ENCODE measurements around the gene TMEM132D. TPM values are rescaled to one million over a fixed set of nuclear protein-coding genes. Genes with fewer than 3 reads are reported as not detected.

TMEM132D gene
- total RNA-seq, 1 donor from 2014 or later = 0.19 TPM

DNA sequence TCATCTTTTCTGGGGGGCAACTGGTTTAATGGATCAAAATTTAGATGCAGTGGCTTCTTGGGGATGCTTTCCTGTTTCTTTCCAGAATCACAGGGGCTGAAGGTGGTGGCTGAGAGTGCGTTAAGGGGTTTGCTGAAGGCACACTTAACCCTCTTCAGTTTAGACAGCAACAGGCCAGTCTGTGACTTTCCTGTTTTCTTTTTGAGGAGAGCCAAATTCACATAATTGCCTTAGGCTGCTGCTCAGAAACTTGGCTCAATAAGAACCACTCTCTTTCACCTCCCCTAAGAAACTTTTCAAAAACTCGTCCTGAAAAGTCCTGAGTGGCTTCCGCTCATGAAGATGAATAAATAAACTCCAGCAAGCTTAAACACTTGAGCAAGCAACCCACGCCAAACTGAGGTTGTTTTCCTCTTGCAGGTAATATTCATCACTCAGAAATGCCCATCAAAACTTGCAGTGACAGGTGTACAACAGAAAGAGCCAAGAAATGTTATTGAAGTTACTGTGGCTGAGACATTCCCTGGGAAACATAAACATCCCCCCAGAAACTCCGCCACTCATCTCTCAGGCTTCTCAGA lies 510.4 kb downstream of the TMEM132D start:
- Mint-ChIP-seq H3K27ac (ENCODE audit: unreplicated experiment) (no peak overlapping the region), H3K9me3 (no peaks in the 10 kb centered on the region), H3K36me3 (ENCODE audit: low read depth) (no peaks in the 10 kb centered on the region), H3K4me3 (no peak overlapping the region), H3K27me3 (ENCODE audit: low read depth) (no peaks in the 10 kb centered on the region), H3K4me1 (no peaks in the 10 kb centered on the region)
- DNase-seq (ENCODE audit: low read depth, low spot score) = no peak
- TF ChIP-seq, protein P1, sequence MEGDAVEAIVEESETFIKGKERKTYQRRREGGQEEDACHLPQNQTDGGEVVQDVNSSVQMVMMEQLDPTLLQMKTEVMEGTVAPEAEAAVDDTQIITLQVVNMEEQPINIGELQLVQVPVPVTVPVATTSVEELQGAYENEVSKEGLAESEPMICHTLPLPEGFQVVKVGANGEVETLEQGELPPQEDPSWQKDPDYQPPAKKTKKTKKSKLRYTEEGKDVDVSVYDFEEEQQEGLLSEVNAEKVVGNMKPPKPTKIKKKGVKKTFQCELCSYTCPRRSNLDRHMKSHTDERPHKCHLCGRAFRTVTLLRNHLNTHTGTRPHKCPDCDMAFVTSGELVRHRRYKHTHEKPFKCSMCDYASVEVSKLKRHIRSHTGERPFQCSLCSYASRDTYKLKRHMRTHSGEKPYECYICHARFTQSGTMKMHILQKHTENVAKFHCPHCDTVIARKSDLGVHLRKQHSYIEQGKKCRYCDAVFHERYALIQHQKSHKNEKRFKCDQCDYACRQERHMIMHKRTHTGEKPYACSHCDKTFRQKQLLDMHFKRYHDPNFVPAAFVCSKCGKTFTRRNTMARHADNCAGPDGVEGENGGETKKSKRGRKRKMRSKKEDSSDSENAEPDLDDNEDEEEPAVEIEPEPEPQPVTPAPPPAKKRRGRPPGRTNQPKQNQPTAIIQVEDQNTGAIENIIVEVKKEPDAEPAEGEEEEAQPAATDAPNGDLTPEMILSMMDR (conservative IDR thresholded peaks at IDR 0.05) = no peak

DNA sequence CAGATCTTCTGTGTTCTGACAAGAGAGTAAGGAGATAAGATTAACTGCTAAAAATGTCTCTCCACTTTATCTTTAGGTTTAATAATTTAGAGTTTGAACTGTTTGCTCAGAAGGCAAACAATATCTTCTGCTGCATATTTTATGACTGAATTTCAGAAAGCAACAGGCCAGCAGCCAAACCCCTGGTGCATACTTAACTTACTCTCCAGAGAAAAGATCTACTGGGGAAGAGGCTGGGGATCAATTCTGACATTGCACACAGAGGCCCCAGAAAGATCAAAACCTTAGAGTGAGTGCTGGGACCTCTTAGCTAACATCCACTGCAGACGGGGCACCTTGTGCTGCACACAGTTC lies 518.2 kb downstream of the TMEM132D start:
- TF ChIP-seq, protein P1 (conservative IDR thresholded peaks at IDR 0.05) = no peak
- H3K27ac Mint-ChIP-seq (ENCODE audit: unreplicated experiment) = no peak overlapping the region
- H3K36me3 Mint-ChIP-seq (ENCODE audit: low read depth) = no peaks in the 10 kb centered on the region
- no peaks in the 10 kb centered on the region for H3K4me1 Mint-ChIP-seq
- DNase-seq (ENCODE audit: low read depth, low spot score) = no peak
- H3K4me3 Mint-ChIP-seq = no peak overlapping the region
- no peaks in the 10 kb centered on the region for H3K9me3 Mint-ChIP-seq
- peaks cover 4% of the 10 kb centered on the region for H3K27me3 Mint-ChIP-seq (ENCODE audit: low read depth)

DNA sequence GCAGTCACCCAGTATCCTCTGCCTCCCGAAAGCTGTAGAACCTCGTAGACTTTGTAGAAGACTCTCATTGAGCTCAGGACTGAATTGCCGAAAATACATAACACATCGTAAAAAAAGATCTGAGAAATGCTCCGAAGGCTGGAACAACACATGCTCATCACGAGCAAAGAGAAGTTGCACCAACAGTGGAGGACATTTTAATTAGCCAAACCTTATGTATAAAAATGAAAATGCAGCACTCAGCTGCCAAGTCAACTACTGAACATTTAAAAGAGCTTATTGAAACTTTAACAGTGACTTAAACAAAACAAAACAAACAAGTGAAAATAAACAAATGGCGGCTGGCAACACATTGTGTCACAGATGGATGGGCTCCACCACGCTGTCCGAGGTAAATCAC lies 519.9 kb downstream of the TMEM132D start:
- H3K27me3 Mint-ChIP-seq (ENCODE audit: low read depth) = peaks cover 6% of the 10 kb centered on the region
- no peak for DNase-seq (ENCODE audit: low read depth, low spot score)
- no peak overlapping the region for H3K27ac Mint-ChIP-seq (ENCODE audit: unreplicated experiment)
- TF ChIP-seq, protein P1 (conservative IDR thresholded peaks at IDR 0.05) = no peak
- H3K4me3 Mint-ChIP-seq = no peak overlapping the region
- no peaks in the 10 kb centered on the region for H3K9me3 Mint-ChIP-seq
- no peaks in the 10 kb centered on the region for H3K36me3 Mint-ChIP-seq (ENCODE audit: low read depth)
- H3K4me1 Mint-ChIP-seq = peaks cover 3% of the 10 kb centered on the region

DNA sequence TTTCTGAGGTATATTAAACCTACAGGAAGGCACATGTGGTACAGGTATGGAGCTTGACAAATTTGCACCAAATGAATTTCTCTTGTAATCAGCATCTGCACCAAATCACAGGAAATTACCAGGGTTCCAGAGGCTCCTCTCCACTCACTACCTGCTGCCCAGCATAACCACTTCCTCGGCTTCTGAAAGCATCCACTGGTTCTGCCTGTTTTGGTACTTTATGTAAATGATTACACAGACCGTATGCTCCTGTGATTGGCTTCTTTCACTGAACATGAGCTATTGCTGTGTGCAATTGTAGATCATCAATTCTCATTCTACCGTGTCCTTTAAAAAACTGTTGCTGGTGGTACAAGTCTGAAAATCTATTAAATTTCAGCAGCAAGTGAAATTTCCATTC lies 522.1 kb downstream of the TMEM132D start:
- no peak overlapping the region for H3K4me3 Mint-ChIP-seq
- H3K27ac Mint-ChIP-seq (ENCODE audit: unreplicated experiment) = no peak overlapping the region
- DNase-seq (ENCODE audit: low read depth, low spot score) = no peak
- peaks cover 8% of the 10 kb centered on the region for H3K27me3 Mint-ChIP-seq (ENCODE audit: low read depth)
- TF ChIP-seq, protein P1 (conservative IDR thresholded peaks at IDR 0.05) = no peak
- no peaks in the 10 kb centered on the region for H3K36me3 Mint-ChIP-seq (ENCODE audit: low read depth)
- H3K4me1 Mint-ChIP-seq = peaks cover 8% of the 10 kb centered on the region
- H3K9me3 Mint-ChIP-seq = no peaks in the 10 kb centered on the region

DNA sequence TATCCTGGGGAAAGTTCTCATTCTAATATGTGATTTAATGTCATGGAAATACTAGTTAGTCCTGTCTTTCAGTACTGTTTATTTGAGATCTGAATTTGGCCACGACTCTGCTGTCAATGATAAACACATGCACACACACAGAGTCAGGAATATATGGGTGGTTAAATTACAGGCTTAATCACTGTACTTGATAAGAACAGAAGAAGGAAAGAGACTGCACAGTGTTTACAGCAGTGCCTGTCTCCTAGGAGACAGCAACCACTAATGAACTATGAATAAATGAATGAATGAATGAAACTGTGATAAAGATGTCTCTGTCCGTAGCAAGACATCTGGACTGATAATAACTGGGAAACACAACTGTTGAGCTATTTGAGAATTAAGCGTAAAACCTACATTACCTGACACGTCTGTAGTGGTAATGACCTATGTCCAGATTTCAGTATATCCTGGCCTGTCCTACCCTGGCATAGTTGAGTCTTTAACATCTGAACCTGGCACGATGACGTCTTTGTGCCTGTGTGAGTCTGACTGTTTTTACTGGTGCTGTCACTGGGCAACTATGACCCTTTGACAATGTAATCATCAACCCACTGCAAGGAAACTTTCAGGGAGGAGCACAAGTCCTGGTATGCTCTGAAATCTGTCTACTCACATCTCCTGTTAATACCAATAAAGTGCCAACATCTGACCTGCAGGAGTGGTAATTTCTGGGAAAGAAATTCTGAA lies 524.6 kb downstream of the TMEM132D start:
- DNase-seq (ENCODE audit: low read depth, low spot score) = no peak
- Mint-ChIP-seq H3K27me3 (ENCODE audit: low read depth) (peaks cover 11% of the 10 kb centered on the region), H3K4me1 (peaks cover 8% of the 10 kb centered on the region), H3K9me3 (peaks cover 1% of the 10 kb centered on the region), H3K36me3 (ENCODE audit: low read depth) (no peaks in the 10 kb centered on the region), H3K4me3 (no peak overlapping the region), H3K27ac (ENCODE audit: unreplicated experiment) (peak overlapping the region; percentile 3)
- TF ChIP-seq, protein P1 (conservative IDR thresholded peaks at IDR 0.05) = no peak

Measured in neural crest cell (in vitro differentiated cells).